ENCODE data around the gene KLHL25.

KLHL25 gene

GRCh38 chr15:85821545-85821944 lies 26.8 kb upstream of the KLHL25 start:
- Histone ChIP-seq H4K20me1 (ENCODE audit: insufficient read depth, low read length) (no peaks in the 10 kb centered on the region), H3K36me3 (ENCODE audit: insufficient read depth, low read length) (no peaks in the 10 kb centered on the region), H3K79me2 (ENCODE audit: insufficient read depth, low read length) (no peaks in the 10 kb centered on the region), H3K9me3 (ENCODE audit: insufficient read depth, low read length, severe bottlenecking) (no peaks in the 10 kb centered on the region), H3K27me3 (ENCODE audit: insufficient read depth, low read length, poor library complexity) (no peaks in the 10 kb centered on the region), H3K27ac (ENCODE audit: low read length) (no peak overlapping the region), H3K4me1 (ENCODE audit: insufficient read depth, low read length) (no peaks in the 10 kb centered on the region), H3K4me2 (ENCODE audit: insufficient read depth, low read length) (no peak overlapping the region), H3K9ac (ENCODE audit: low read depth, low read length) (no peak overlapping the region), H2AFZ (ENCODE audit: low read depth, low read length) (no peak overlapping the region), H3K4me3 (ENCODE audit: low read depth in 1 of 2, low read length in 2 of 2) (no peak overlapping the region)
- DNase-seq (no peak), ATAC-seq (ENCODE audit: insufficient read depth, low read depth) (no peak)
- TF ChIP-seq EZH2 (IDR thresholded peaks at IDR 0.05; ENCODE audit: borderline replicate concordance, low read depth, low read length, severe bottlenecking) = no peak
- TF ChIP-seq, protein P1, sequence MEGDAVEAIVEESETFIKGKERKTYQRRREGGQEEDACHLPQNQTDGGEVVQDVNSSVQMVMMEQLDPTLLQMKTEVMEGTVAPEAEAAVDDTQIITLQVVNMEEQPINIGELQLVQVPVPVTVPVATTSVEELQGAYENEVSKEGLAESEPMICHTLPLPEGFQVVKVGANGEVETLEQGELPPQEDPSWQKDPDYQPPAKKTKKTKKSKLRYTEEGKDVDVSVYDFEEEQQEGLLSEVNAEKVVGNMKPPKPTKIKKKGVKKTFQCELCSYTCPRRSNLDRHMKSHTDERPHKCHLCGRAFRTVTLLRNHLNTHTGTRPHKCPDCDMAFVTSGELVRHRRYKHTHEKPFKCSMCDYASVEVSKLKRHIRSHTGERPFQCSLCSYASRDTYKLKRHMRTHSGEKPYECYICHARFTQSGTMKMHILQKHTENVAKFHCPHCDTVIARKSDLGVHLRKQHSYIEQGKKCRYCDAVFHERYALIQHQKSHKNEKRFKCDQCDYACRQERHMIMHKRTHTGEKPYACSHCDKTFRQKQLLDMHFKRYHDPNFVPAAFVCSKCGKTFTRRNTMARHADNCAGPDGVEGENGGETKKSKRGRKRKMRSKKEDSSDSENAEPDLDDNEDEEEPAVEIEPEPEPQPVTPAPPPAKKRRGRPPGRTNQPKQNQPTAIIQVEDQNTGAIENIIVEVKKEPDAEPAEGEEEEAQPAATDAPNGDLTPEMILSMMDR (IDR thresholded peaks at IDR 0.05; ENCODE audit: borderline replicate concordance, extremely low read depth, low read length, poor library complexity, severe bottlenecking) = no peak

DNA sequence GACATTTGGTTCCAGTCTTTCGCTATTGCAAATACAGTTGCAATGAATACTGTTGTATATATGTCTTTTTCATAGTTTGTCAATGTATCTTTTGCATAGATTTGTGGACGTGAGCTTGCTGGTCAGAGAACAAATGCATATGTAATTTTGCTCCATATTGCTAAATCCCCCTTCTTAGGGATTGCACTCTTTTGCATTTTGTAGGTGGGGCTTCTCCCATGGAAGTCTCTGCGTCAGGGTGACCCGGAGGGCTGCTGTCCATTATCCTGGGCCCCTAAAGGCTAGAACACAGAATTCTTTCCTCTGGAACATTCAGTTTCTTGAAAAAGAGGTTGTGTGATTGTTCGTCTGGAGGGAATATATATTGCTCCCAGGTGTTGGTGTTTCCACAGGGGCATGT lies 25.2 kb upstream of the KLHL25 start:
- no peak overlapping the region for H3K9ac ChIP-seq (ENCODE audit: low read depth, low read length)
- no peak for ATAC-seq (ENCODE audit: insufficient read depth, low read depth)
- no peaks in the 10 kb centered on the region for H3K79me2 ChIP-seq (ENCODE audit: insufficient read depth, low read length)
- H3K27me3 ChIP-seq (ENCODE audit: insufficient read depth, low read length, poor library complexity) = no peaks in the 10 kb centered on the region
- no peak overlapping the region for H3K4me3 ChIP-seq (ENCODE audit: low read depth in 1 of 2, low read length in 2 of 2)
- no peaks in the 10 kb centered on the region for H3K36me3 ChIP-seq (ENCODE audit: insufficient read depth, low read length)
- H3K4me2 ChIP-seq (ENCODE audit: insufficient read depth, low read length) = no peak overlapping the region
- H2AFZ ChIP-seq (ENCODE audit: low read depth, low read length) = no peak overlapping the region
- no peaks in the 10 kb centered on the region for H3K9me3 ChIP-seq (ENCODE audit: insufficient read depth, low read length, severe bottlenecking)
- H3K4me1 ChIP-seq (ENCODE audit: insufficient read depth, low read length) = no peaks in the 10 kb centered on the region
- H4K20me1 ChIP-seq (ENCODE audit: insufficient read depth, low read length) = no peaks in the 10 kb centered on the region
- DNase-seq = no peak
- TF ChIP-seq, protein P1 (IDR thresholded peaks at IDR 0.05; ENCODE audit: borderline replicate concordance, extremely low read depth, low read length, poor library complexity, severe bottlenecking) = no peak
- TF ChIP-seq EZH2 (IDR thresholded peaks at IDR 0.05; ENCODE audit: borderline replicate concordance, low read depth, low read length, severe bottlenecking) = no peak
- H3K27ac ChIP-seq (ENCODE audit: low read length) = no peak overlapping the region

- H3K9me3 ChIP-seq (ENCODE audit: insufficient read depth, low read length, severe bottlenecking) = no peaks in the 10 kb centered on the region
- no peak overlapping the region for H3K9ac ChIP-seq (ENCODE audit: low read depth, low read length)
- DNase-seq (no peak), ATAC-seq (ENCODE audit: insufficient read depth, low read depth) (no peak)
- H3K27ac ChIP-seq (ENCODE audit: low read length) = no peak overlapping the region
- H4K20me1 ChIP-seq (ENCODE audit: insufficient read depth, low read length) = no peaks in the 10 kb centered on the region
- no peaks in the 10 kb centered on the region for H3K36me3 ChIP-seq (ENCODE audit: insufficient read depth, low read length)
- no peak overlapping the region for H3K4me2 ChIP-seq (ENCODE audit: insufficient read depth, low read length)
- no peaks in the 10 kb centered on the region for H3K27me3 ChIP-seq (ENCODE audit: insufficient read depth, low read length, poor library complexity)
- H3K4me1 ChIP-seq (ENCODE audit: insufficient read depth, low read length) = no peaks in the 10 kb centered on the region
- H3K79me2 ChIP-seq (ENCODE audit: insufficient read depth, low read length) = no peaks in the 10 kb centered on the region
- no peak for TF ChIP-seq EZH2 (IDR thresholded peaks at IDR 0.05; ENCODE audit: borderline replicate concordance, low read depth, low read length, severe bottlenecking)
- TF ChIP-seq, protein P1 (IDR thresholded peaks at IDR 0.05; ENCODE audit: borderline replicate concordance, extremely low read depth, low read length, poor library complexity, severe bottlenecking) = no peak
- no peak overlapping the region for H2AFZ ChIP-seq (ENCODE audit: low read depth, low read length)
- no peak overlapping the region for H3K4me3 ChIP-seq (ENCODE audit: low read depth in 1 of 2, low read length in 2 of 2)
Observed at GRCh38 chr15:85813234-85813633, 18.5 kb upstream of the KLHL25 start.

- Histone ChIP-seq H3K79me2 (ENCODE audit: insufficient read depth, low read length) (no peaks in the 10 kb centered on the region), H3K27me3 (ENCODE audit: insufficient read depth, low read length, poor library complexity) (no peaks in the 10 kb centered on the region), H3K9ac (ENCODE audit: low read depth, low read length) (no peak overlapping the region), H2AFZ (ENCODE audit: low read depth, low read length) (no peak overlapping the region), H3K4me2 (ENCODE audit: insufficient read depth, low read length) (no peak overlapping the region), H3K9me3 (ENCODE audit: insufficient read depth, low read length, severe bottlenecking) (no peaks in the 10 kb centered on the region), H3K27ac (ENCODE audit: low read length) (no peak overlapping the region), H3K4me1 (ENCODE audit: insufficient read depth, low read length) (no peaks in the 10 kb centered on the region), H3K36me3 (ENCODE audit: insufficient read depth, low read length) (no peaks in the 10 kb centered on the region), H4K20me1 (ENCODE audit: insufficient read depth, low read length) (no peaks in the 10 kb centered on the region), H3K4me3 (ENCODE audit: low read depth in 1 of 2, low read length in 2 of 2) (no peak overlapping the region)
- TF ChIP-seq, protein P1 (IDR thresholded peaks at IDR 0.05; ENCODE audit: borderline replicate concordance, extremely low read depth, low read length, poor library complexity, severe bottlenecking) = no peak
- TF ChIP-seq EZH2 (IDR thresholded peaks at IDR 0.05; ENCODE audit: borderline replicate concordance, low read depth, low read length, severe bottlenecking) = no peak
- DNase-seq (no peak), ATAC-seq (ENCODE audit: insufficient read depth, low read depth) (no peak)
Observed at GRCh38 chr15:85810075-85810474, 15.3 kb upstream of the KLHL25 start.
